Lower lobe of right lung (tissue), 2 donors: ENCODE results near the gene TIMM23. TPM values are rescaled to one million over a fixed set of nuclear protein-coding genes. Genes with fewer than 3 reads are reported as not detected.
"Not testable (repeated sequence)": the region's sequence is repeated elsewhere in the genome, so short reads cannot be mapped to it uniquely, and the experiment has no call there.

Experiments
- ATAC-seq, 2 donors: fragments of 200-7000 bp; cut with Tn5 transposase; one replicate each; pipeline ENCODE4 v1.9.1; 2020 to 2022; ENCODE audit warnings: mild to moderate bottlenecking in 2 of 2, moderate library complexity in 2 of 2
- DNase-seq: peaks from one replicate; pipeline ENCODE4 v3.0.0-alpha.2; 2020
- H3K27ac ChIP-seq: fragments of 200-600 bp; one replicate; pipeline ENCODE4 v1.8.0; 2022
- H3K27me3 ChIP-seq: fragments of 200-600 bp; one replicate; pipeline ENCODE4 v1.8.0; 2022; ENCODE audit warnings: low read depth
- H3K36me3 ChIP-seq: fragments of 200-600 bp; one replicate; pipeline ENCODE4 v1.8.0; 2022; ENCODE audit warnings: mild to moderate bottlenecking
- H3K4me1 ChIP-seq: fragments of 200-600 bp; one replicate; pipeline ENCODE4 v1.8.0; 2022
- H3K4me3 ChIP-seq: fragments of 200-600 bp; one replicate; pipeline ENCODE4 v1.8.0; 2022; ENCODE audit warnings: mild to moderate bottlenecking
- H3K9me3 ChIP-seq: fragments of 200-600 bp; one replicate; pipeline ENCODE4 v1.8.0; 2022
- CTCF ChIP-seq: fragments of 200-600 bp; IDR thresholded peaks from one replicate; pipeline ENCODE4 v1.8.0; 2022; ENCODE audit warnings: antibody characterized with exemption, mild to moderate bottlenecking
- intact Hi-C: fragments of 100-400 bp; cut with DNase I; formaldehyde crosslinking; loops from one replicate; pipeline ENCODE4 v1.11.0; 2022
- total RNA-seq: library from RNA; stranded (reverse); fragmentation: NEBNext Ultra II Directional; extraction: Animal tissue kit (Norgen Biotek cat#: 25700); gene quantifications from one replicate; pipeline ENCODE4 v1.2.1, GENCODE V29; 2021
- donor health status: DM: no; HTN: yes; CAD: no; lungs with severe emphysema.

TIMM23 gene
- total RNA-seq, 1 donor from 2014 or later, result 34.2 TPM

- H3K9me3 ChIP-seq, result no peaks in the 10 kb centered on the region
- H3K4me1 ChIP-seq, result no peaks in the 10 kb centered on the region
- no peak for DNase-seq
- no peak overlapping the region for H3K4me3 ChIP-seq
- no peak overlapping the region for H3K27ac ChIP-seq
- H3K27me3 ChIP-seq, result no peaks in the 10 kb centered on the region
- peaks cover 69% of the 10 kb centered on the region for H3K36me3 ChIP-seq
- no peak for TF ChIP-seq CTCF
- intact Hi-C loops, result no loop called here
- ATAC-seq, result peak; percentile 70 to 88
Measured at GRCh38 chr10:45997994-45998763, 25.9 kb downstream of the TIMM23 start.

- intact Hi-C loops, H3K4me1 ChIP-seq, H3K27me3 ChIP-seq, ATAC-seq, H3K4me3 ChIP-seq, H3K27ac ChIP-seq, H3K9me3 ChIP-seq, DNase-seq: not testable (repeated sequence)
- peaks cover 78% of the 10 kb centered on the region for H3K36me3 ChIP-seq
Measured at GRCh38 chr10:45999955-46000354, 27.7 kb downstream of the TIMM23 start.

GRCh38 chr10:46000538-46000937 lies 28.2 kb downstream of the TIMM23 start:
- no peak for TF ChIP-seq CTCF

GRCh38 chr10:46001187-46001756 lies 29.0 kb downstream of the TIMM23 start:
- H3K27me3 ChIP-seq, result no peaks in the 10 kb centered on the region
- peaks cover 89% of the 10 kb centered on the region for H3K36me3 ChIP-seq
- DNase-seq (no peak), ATAC-seq (no peak)
- no peak overlapping the region for H3K27ac ChIP-seq
- intact Hi-C loops, result no loop called here
- no peak for TF ChIP-seq CTCF
- H3K4me3 ChIP-seq, result no peak overlapping the region
- no peaks in the 10 kb centered on the region for H3K4me1 ChIP-seq
- H3K9me3 ChIP-seq, result no peaks in the 10 kb centered on the region

More at GRCh38 chr10:46000538-46000937, 28.2 kb downstream of the TIMM23 start:
- H3K4me1 ChIP-seq, result no peaks in the 10 kb centered on the region
- DNase-seq (no peak), ATAC-seq (no peak)
- no peak overlapping the region for H3K4me3 ChIP-seq
- H3K27ac ChIP-seq, result no peak overlapping the region
- no peaks in the 10 kb centered on the region for H3K27me3 ChIP-seq
- H3K9me3 ChIP-seq, result no peaks in the 10 kb centered on the region
- intact Hi-C loops, result no loop called here
- peaks cover 84% of the 10 kb centered on the region for H3K36me3 ChIP-seq

GRCh38 chr10:46002189-46002687 lies 29.9 kb downstream of the TIMM23 start:
- DNase-seq, H3K27me3 ChIP-seq, H3K27ac ChIP-seq, H3K9me3 ChIP-seq, H3K4me1 ChIP-seq, H3K4me3 ChIP-seq, ATAC-seq, intact Hi-C loops: not testable (repeated sequence)
- peaks cover 92% of the 10 kb centered on the region for H3K36me3 ChIP-seq

- no peak overlapping the region for H3K27ac ChIP-seq
- intact Hi-C loops, result no loop called here
- no peak overlapping the region for H3K4me3 ChIP-seq
- H3K27me3 ChIP-seq, result no peaks in the 10 kb centered on the region
- no peaks in the 10 kb centered on the region for H3K9me3 ChIP-seq
- ATAC-seq (no peak), DNase-seq (no peak)
- H3K4me1 ChIP-seq, result no peaks in the 10 kb centered on the region
- TF ChIP-seq CTCF, result no peak
- H3K36me3 ChIP-seq, result peaks cover 94% of the 10 kb centered on the region
Measured at GRCh38 chr10:46002916-46003693, 30.8 kb downstream of the TIMM23 start.
